HG03442 (cell line): ENCODE data around the gene MIPOL1.

Source experiments
- ATAC-seq: cut with Tn5 transposase; IDR thresholded peaks from one replicate; pipeline ENCODE4 v1.9.1; 2021; ENCODE audit warnings: mild to moderate bottlenecking, moderate library complexity; ENCODE audit not compliant: unreplicated experiment

The MIPOL1 gene

DNA sequence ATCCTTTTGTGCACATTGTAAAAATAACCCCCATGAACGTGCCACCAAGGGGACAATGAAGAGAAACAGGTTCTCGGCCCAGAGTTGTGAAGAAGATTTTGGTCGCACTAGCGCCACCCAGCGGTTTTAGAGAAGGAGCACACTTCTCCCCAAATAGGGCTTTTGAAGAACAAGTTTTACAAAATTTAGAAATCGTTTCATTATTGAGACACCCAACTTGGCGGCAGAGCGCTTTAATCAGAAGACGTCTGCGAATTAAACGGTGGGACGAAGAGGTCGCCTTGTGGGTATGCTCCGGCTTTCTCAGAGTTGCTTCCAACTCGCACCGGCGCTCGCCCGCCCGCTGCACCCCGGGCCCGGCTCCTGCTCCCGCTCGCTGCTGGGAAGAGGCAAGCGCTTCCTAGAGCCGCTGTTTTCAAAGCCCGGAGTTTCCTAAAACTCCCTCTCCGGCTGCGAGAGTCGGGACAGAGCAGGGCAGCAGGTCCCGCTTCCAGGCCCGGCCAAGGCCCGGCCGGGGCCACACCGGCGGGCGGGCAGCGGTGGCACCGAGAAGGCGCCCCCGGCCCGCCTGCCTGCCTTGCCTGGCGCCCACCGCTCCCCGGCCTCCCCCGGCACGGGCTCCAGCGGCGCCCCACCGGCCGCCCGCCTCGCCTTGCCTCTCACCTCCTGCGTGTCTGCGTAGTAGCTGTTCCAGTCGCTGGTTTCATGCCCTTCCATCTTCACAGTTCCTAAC lies 396.7 kb downstream of the MIPOL1 start:
- no peak for ATAC-seq

DNA sequence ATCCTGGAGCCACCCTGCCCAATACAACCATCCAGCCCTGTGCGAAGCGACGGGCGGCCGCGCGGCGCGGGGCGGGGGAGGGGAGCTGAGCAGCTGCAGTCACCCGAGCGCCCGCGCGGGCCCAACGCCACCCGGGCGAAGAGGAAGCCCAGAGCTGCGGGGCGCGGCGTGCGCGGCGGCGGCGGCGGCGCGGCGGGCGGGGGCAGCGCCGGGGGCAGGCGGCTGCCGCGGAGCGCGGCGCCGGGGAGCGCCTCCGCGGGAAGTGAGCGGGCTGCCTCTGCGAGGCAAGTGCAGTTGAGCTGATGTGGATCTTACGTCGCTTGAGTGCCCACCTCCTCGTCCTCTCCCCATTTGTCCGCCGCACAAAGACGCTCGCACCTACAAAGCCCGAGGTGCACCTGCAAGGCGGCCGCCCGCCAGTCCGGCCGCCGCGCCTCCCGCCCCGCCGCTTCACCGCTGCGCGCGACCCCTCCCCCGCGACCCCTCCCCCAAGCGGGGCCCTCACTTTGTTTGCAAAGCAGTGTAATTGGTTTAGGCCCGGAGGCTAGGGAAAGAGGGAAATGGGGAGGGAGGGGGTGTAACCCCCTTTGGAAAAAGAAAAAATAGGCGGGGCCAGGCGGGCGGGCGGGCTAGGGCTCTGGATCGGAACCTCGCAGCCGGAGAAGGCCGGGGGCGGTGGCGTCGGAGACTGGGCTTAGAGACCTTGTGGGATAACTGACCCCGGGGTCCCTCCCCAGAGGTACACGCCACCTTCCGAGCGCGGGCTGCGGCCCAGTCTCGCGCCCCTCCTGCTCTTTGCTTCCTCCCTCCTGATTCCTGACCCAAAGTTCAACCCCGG lies 397.5 kb downstream of the MIPOL1 start, which contains the start of the genes FOXA1 and TTC6:
Gene FOXA1, minus strand, starts transcription at position 279 of the 838 bp plus-strand sequence. Its CDS starts 277 bp downstream, at position 2.
Gene TTC6, plus strand, starts transcription at position 659 of the 838 bp plus-strand sequence. CDS start 26,436 bp downstream, outside the sequence.
- no peak for ATAC-seq

DNA sequence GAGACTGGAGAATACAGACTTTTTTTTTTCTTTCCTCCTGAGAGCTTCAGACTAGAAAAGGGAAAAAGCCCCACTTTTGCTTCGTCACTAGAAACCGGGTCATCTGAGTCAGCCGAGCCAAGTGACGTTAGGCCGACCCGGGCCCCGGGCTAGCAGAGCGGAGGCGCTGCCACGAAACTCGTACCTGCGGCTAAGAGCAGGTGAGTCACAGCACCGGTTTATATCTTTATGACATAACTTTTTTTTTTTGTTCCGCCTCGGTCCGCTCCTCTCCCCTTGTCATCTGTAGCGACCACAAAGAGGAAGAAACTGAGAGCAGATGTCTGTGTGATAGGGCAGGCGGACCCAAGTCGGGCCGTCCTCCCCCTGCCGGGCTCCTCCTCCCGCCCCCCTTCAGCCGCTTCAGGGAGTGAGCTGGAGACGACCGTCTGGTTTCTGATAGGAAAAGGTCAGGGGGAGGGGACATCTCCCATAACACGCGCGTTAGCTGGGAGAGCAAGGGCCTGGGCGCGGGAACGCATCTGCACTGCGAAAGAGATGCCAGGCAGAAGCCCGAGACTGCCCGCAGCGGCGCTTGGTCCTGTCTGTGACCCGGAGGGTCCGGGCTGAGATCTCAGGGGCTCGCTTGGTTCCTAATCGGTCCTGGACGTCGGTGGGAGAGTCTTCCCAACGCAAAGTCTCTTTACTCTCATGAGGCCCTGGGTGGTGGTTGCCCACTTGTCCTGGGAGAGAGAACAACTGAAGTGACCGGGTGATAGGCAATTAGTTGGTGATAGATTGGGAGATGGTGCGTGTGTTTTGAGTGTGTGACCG lies 398.3 kb downstream of the MIPOL1 start:
- peak; percentile 42 for ATAC-seq

GRCh38 chr14:37596790-37597472 lies 399.2 kb downstream of the MIPOL1 start:
- ATAC-seq = no peak

DNA sequence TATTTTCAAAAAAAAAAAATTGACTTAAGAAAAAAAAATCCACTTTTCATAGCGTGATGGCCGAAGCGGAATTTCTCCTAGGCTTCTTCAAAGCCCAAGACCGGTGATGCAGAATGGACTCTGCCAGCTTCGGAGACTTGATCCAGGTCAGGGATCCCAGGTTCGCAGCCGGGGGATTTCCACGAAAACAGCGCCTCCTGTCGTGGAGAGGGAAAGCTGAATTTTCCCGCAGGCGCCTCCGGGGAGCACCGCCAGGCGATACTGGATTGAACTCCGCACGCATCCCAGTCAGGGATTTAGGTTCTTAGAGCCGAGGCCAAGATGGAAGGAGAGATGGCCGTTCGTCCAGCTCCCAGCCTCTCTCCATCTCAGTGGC lies 399.8 kb downstream of the MIPOL1 start:
- ATAC-seq = no peak

GRCh38 chr14:37597914-37598746 lies 400.4 kb downstream of the MIPOL1 start:
- ATAC-seq = no peak

GRCh38 chr14:37598747-37599506 lies 401.2 kb downstream of the MIPOL1 start:
- no peak for ATAC-seq

- no peak for ATAC-seq
These were observed 402.0 kb downstream of the MIPOL1 start for GRCh38 chr14:37599507-37600368.

DNA sequence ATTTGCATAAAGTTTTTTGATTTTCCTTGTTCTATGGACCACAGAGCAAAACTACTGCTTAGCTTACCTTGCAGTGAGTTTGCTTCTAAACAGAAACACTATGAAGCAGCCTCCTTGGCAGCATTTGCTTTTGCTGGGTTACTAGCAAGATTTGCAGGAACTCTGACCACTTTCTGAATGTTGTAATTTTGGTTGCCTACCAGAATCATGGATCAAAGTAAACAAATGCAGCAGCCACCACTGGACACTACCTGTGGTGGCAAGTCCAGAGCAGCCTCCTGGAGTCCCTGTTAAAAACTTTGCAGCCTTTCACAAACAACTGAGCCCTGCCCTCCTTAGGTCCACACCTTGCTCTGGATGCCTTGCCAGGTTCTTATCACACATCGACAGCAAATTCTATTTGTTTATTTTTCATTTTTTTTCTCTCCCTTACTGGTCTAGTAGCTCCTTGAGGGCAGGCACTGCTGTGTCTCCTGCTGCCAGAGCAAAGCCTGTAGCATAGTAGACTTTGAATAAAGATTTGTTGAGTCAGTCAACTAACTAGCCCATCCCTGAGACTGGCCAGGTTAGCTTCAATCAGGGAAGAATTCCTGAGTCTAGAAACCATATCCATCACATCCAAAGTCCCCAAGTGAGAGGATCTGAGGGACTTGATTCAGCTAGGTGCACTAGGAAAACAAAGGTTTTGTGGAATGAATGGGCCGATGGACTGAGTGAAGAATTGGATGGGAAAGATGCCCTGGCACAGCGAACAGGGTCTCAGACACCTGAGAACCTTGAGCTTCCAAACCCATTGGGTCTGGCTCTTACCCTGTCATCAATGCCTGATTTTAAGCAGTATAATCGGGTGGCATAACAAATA lies 403.4 kb downstream of the MIPOL1 start:
- ATAC-seq = no peak

- no peak for ATAC-seq
These were observed 404.1 kb downstream of the MIPOL1 start for GRCh38 chr14:37601865-37602264.
